Panc1 (cell line): ENCODE data around the gene KANK2. TPM values are rescaled to one million over a fixed set of nuclear protein-coding genes. Genes with fewer than 3 reads are reported as not detected.

ENCODE experiments used
- ATAC-seq: fragments of 200-7000 bp; cut with Tn5 transposase; 2 replicates; pipeline ENCODE4 v1.9.1; 2020; ENCODE audit warnings: mild to moderate bottlenecking, moderate library complexity
- BruUV-seq: library from RNA; stranded (reverse); fragments of 400-500 nt; replicated peaks from 2 replicates; lab custom pipeline; 2021; lab: Mats Ljungman, UMichigan
- CTCF ChIA-PET: fragments of 300-600 bp; sonication (Branson Sonifier 250); formaldehyde crosslinking; loops from one replicate; lab custom pipeline; 2022; ENCODE audit warnings: antibody characterized with exemption; lab: Charles Lee
- POLR2A ChIA-PET: fragments of 300-600 bp; sonication (Branson Sonifier 250); formaldehyde crosslinking; loops from one replicate; lab custom pipeline; 2022; ENCODE audit warnings: antibody characterized with exemption; lab: Charles Lee
- DNase-seq: peaks from one replicate; pipeline ENCODE4 v3.0.0-alpha.2; 2010; ENCODE audit warnings: low read depth, low spot score
- H3K27ac ChIP-seq: 2 replicates; pipeline ENCODE4 v1.5.1; 2011; ENCODE audit warnings: mild to moderate bottlenecking, low read length, inconsistent platforms
- H3K27me3 ChIP-seq: fragments of 200-500 bp; sonication (Bioruptor generic); 2 replicates; pipeline ENCODE4 v1.6.0; 2014; ENCODE audit warnings: low read length, inconsistent platforms; ENCODE audit not compliant: control insufficient read depth, insufficient read depth
- H3K36me3 ChIP-seq: fragments of 200-500 bp; sonication (Bioruptor generic); 2 replicates; pipeline ENCODE4 v1.5.1; 2014; ENCODE audit warnings: inconsistent platforms, mild to moderate bottlenecking, low read length, moderate library complexity; ENCODE audit not compliant: control insufficient read depth, insufficient read depth
- H3K4me1 ChIP-seq: 2 replicates; pipeline ENCODE4 v1.5.1; 2011; ENCODE audit warnings: inconsistent platforms, mild to moderate bottlenecking, low read length, moderate library complexity; ENCODE audit not compliant: control insufficient read depth, insufficient read depth
- H3K4me3 ChIP-seq, 2 experiments: 2 replicates each; pipeline ENCODE4 v1.5.1; 2011 to 2012; ENCODE audit warnings: low read depth in 2 of 2, low read length in 2 of 2, mild to moderate bottlenecking in 2 of 2, inconsistent platforms in 1 of 2, moderate library complexity in 1 of 2
- H3K9me3 ChIP-seq: fragments of 200-500 bp; sonication (Bioruptor generic); 2 replicates; pipeline ENCODE4 v1.5.1; 2014; ENCODE audit warnings: low read depth, mild to moderate bottlenecking, inconsistent platforms, low read length, moderate library complexity; ENCODE audit not compliant: control insufficient read depth, insufficient read depth
- POLR2AphosphoS5 ChIP-seq: IDR thresholded peaks from 2 replicates; pipeline ENCODE4 v1.6.1; 2012; ENCODE audit warnings: mild to moderate bottlenecking, low read depth, low read length, moderate library complexity
- SIN3A ChIP-seq: IDR thresholded peaks from 2 replicates; pipeline ENCODE4 v1.6.1; 2012; ENCODE audit warnings: low read depth, mild to moderate bottlenecking, low read length, moderate library complexity, borderline replicate concordance; ENCODE audit not compliant: insufficient read depth
- TCF7L2 ChIP-seq: IDR thresholded peaks from 2 replicates; pipeline ENCODE4 v1.6.1; 2011; ENCODE audit warnings: mild to moderate bottlenecking, low read depth, low read length, inconsistent platforms
- in situ Hi-C: cut with HindIII; loops from 2 replicates; pipeline ENCODE4 v1.10.0; 2016; ENCODE audit warnings: low sequenced_read_pairs, low pct_unique_long_range_greater_than_20kb
- intact Hi-C: fragments of 100-400 bp; cut with micrococcal nuclease; formaldehyde crosslinking; loops from one replicate; pipeline ENCODE4 v1.10.0; 2022; ENCODE audit not compliant: unreplicated experiment
- total RNA-seq: library from RNA; stranded (reverse); gene quantifications from one replicate; pipeline ENCODE4 v1.2.1, GENCODE V29; 2021; ENCODE audit not compliant: unreplicated experiment
- TF ChIP-seq, protein P1 (sequence below): fragments of 450-650 bp; IDR thresholded peaks from 2 replicates; pipeline ENCODE4 v1.5.1; 2017; ENCODE audit warnings: mild to moderate bottlenecking
- TF ChIP-seq, protein P2 (sequence below), 2 experiments: IDR thresholded peaks; 2 replicates each; pipeline ENCODE4 v1.6.1; 2011 to 2012; ENCODE audit warnings: low read depth in 2 of 2, control low read depth in 1 of 2, low read length in 1 of 2, mild to moderate bottlenecking in 1 of 2, moderate library complexity in 1 of 2; ENCODE audit not compliant: insufficient read depth in 1 of 2

Gene KANK2
- total RNA-seq, 1 experiment from 2014 or later = 121 TPM

DNA sequence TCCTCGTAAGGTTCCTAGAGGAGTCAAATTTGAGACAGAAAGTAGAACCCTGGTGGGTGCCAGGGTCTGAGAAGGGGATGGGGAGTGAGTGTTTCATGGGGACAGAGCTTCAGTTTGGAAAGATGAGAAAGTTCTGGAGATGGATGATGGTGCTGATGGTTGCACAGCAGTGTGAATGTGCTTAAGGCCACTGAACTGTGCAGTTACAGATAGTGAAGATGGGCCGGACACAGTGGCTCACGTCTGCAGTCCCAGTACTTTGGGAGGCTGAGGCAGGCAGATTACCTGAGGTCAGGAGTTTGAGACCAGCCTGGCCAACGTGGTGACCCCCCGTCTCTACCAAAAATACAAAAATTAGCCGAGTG, 42.7 kb downstream of the KANK2 start:
- DNase-seq (no peak), ATAC-seq (no peak)
- H3K27me3 ChIP-seq = no peaks in the 10 kb centered on the region
- TF ChIP-seq SIN3A (no peak), POLR2AphosphoS5 (no peak), TCF7L2 (no peak)
- TF ChIP-seq, protein P1, sequence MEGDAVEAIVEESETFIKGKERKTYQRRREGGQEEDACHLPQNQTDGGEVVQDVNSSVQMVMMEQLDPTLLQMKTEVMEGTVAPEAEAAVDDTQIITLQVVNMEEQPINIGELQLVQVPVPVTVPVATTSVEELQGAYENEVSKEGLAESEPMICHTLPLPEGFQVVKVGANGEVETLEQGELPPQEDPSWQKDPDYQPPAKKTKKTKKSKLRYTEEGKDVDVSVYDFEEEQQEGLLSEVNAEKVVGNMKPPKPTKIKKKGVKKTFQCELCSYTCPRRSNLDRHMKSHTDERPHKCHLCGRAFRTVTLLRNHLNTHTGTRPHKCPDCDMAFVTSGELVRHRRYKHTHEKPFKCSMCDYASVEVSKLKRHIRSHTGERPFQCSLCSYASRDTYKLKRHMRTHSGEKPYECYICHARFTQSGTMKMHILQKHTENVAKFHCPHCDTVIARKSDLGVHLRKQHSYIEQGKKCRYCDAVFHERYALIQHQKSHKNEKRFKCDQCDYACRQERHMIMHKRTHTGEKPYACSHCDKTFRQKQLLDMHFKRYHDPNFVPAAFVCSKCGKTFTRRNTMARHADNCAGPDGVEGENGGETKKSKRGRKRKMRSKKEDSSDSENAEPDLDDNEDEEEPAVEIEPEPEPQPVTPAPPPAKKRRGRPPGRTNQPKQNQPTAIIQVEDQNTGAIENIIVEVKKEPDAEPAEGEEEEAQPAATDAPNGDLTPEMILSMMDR = no peak
- TF ChIP-seq, protein P2, sequence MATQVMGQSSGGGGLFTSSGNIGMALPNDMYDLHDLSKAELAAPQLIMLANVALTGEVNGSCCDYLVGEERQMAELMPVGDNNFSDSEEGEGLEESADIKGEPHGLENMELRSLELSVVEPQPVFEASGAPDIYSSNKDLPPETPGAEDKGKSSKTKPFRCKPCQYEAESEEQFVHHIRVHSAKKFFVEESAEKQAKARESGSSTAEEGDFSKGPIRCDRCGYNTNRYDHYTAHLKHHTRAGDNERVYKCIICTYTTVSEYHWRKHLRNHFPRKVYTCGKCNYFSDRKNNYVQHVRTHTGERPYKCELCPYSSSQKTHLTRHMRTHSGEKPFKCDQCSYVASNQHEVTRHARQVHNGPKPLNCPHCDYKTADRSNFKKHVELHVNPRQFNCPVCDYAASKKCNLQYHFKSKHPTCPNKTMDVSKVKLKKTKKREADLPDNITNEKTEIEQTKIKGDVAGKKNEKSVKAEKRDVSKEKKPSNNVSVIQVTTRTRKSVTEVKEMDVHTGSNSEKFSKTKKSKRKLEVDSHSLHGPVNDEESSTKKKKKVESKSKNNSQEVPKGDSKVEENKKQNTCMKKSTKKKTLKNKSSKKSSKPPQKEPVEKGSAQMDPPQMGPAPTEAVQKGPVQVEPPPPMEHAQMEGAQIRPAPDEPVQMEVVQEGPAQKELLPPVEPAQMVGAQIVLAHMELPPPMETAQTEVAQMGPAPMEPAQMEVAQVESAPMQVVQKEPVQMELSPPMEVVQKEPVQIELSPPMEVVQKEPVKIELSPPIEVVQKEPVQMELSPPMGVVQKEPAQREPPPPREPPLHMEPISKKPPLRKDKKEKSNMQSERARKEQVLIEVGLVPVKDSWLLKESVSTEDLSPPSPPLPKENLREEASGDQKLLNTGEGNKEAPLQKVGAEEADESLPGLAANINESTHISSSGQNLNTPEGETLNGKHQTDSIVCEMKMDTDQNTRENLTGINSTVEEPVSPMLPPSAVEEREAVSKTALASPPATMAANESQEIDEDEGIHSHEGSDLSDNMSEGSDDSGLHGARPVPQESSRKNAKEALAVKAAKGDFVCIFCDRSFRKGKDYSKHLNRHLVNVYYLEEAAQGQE (IDR thresholded peaks at IDR 0.05; ENCODE audit: insufficient read depth in 1 of 2, low read depth in 2 of 2, low read length in 1 of 2) = no peak
- ChIA-PET POLR2A (no interaction called here), CTCF (no interaction called here)
- no TSS peak for BruUV-seq
- intact Hi-C loops = no loop called here
- peak overlapping the region; percentile 83 to 86 for H3K4me3 ChIP-seq
- H3K36me3 ChIP-seq = no peaks in the 10 kb centered on the region
- H3K4me1 ChIP-seq = peaks cover 14% of the 10 kb centered on the region
- no peaks in the 10 kb centered on the region for H3K9me3 ChIP-seq
- in situ Hi-C loops = no loop called here
- peak overlapping the region; percentile 93 for H3K27ac ChIP-seq

DNA sequence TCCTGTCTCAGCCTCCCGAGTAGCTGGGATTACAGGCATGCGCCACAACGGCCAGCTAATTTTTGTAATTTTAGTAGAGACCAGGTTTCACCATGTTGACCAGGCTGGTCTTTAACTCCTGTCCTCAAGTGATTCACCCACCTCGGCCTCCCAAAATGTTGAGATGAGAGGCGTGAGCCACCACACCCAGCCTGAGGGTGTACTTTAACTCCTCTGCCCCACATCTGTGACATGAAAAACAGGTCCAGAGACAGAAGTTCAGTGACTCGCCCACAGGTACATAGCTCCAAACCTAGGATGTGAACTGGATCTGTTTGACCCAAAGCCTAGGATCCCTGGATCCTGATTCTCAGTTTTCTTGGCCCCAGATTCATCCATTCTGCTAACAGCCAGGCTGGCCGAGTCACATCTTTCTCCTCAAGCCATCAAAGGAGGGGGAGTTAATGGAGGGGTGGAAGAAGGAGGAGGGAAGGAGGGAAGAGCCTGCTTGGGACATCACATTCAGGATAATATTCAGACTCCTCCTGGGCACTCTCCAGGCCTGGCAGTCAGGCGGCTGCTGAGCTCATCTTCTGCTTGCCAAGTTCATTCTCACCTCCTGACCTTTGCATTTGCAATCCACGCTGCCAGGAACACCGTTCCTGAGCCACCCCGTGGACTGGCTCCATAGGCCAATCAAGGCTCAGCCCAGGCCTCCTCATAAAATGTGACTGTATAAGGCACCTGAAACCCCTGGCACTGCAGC, 44.9 kb downstream of the KANK2 start:
- DNase-seq (no peak), ATAC-seq (no peak)
- H3K4me3 ChIP-seq = no peak overlapping the region
- in situ Hi-C loops (no loop called here), intact Hi-C loops (no loop called here)
- POLR2A ChIA-PET = interaction anchor here (0.7 kb wide), 1 partner anchor 25 kb away, joined by 3 read pairs; no protein-coding TSS in a partner anchor
- H3K36me3 ChIP-seq = no peaks in the 10 kb centered on the region; the same call in 1 of the 2 replicates
- BruUV-seq = TSS peak; percentile 72
- H3K9me3 ChIP-seq = no peaks in the 10 kb centered on the region
- CTCF ChIA-PET = no interaction called here
- H3K27ac ChIP-seq = peak overlapping the region; percentile 84
- H3K27me3 ChIP-seq = no peaks in the 10 kb centered on the region
- TF ChIP-seq SIN3A (no peak), TCF7L2 (no peak), POLR2AphosphoS5 (no peak)
- TF ChIP-seq, protein P1 = no peak
- TF ChIP-seq, protein P2 (IDR thresholded peaks at IDR 0.05; ENCODE audit: insufficient read depth in 1 of 2, low read depth in 2 of 2, low read length in 1 of 2) = no peak
- H3K4me1 ChIP-seq = peaks cover 14% of the 10 kb centered on the region
